GM18511 (cell line): Measurements from ENCODE around the gene SNX5.

Experiments used
- ATAC-seq: cut with Tn5 transposase; IDR thresholded peaks from one replicate; pipeline ENCODE4 v1.9.1; 2021; ENCODE audit warnings: mild to moderate bottlenecking, moderate library complexity; ENCODE audit not compliant: unreplicated experiment

The SNX5 gene

GRCh38 chr20:17941087-17941825, 27.3 kb downstream of the SNX5 start:
- no peak for ATAC-seq

GRCh38 chr20:17940224-17940971, 28.2 kb downstream of the SNX5 start:
- no peak for ATAC-seq

DNA sequence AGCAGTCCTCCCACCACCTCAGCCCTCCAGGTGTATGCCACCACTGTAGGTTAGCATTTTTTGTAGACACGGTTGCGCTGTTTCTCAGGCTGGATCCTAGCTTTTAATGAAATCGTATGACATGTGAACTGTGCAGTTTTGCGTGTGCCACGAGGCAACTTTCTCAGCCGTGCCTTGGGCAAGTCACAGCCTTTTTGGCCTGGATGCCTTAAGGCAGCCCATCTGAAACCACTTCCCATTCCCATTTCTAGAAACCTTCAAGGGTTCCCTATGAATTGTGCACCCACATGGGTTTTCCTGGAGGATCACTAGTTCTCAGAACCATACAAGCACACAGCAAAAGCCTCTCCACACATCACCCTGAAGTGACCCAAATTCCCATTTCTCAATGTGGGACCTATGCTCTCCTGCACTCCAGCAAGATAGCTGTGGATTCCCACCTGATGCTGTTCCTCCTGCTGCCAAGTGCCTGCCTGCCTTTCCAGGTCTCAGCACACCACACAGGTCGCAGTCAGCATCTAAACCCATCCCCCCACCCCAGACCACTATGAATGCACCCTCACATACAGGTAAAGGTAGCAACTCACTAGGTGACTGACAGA, 28.9 kb downstream of the SNX5 start:
- ATAC-seq: peak; percentile 5

GRCh38 chr20:17938871-17939619, 29.5 kb downstream of the SNX5 start:
- ATAC-seq: peak; percentile 78

GRCh38 chr20:17936761-17937732, 31.5 kb downstream of the SNX5 start:
- no peak for ATAC-seq

GRCh38 chr20:17936286-17936760, 32.3 kb downstream of the SNX5 start:
- ATAC-seq: no peak

DNA sequence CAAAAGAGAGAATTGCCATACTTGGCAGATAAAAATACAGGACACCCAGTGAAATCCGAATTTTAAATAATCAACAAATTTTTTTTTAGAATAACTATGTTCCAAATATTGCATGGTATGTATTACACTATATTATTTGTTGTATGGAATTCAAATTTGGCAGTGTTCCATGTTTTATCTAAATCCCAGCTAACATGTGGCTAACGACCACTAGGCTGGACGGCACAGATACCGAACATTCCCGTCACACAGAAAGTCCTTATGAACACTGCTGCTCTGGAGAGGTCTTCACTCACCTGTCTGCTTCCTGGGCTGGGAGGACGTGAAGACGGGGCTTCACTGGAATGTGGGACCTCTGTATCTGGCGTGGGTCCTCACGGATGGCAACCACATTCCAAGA, 32.8 kb downstream of the SNX5 start:
- no peak for ATAC-seq

DNA sequence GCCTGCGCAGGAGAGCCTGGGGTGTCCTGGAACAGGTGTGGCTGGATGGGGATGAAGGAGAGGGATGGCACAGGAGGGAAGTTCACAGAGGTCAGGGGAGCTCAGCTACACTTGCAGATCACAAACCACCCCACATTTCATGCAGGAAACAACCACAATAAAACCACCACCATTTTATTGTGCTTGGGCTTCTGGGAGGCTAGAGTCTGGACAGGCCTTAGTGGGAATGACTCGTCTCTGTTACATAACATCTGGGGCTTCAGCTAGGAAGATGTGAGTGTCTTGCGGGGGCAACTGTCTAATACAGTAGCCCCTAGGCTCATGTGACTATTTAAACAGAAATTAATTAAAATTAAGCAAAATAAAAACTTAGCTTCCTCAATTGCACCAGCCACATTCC, 33.4 kb downstream of the SNX5 start:
- ATAC-seq: no peak

GRCh38 chr20:17934141-17934862, 34.3 kb downstream of the SNX5 start:
- ATAC-seq: no peak

- no peak for ATAC-seq
Measured at GRCh38 chr20:17933711-17934110, 34.9 kb downstream of the SNX5 start.

- ATAC-seq: no peak
Measured at GRCh38 chr20:17933121-17933520, 35.5 kb downstream of the SNX5 start.

DNA sequence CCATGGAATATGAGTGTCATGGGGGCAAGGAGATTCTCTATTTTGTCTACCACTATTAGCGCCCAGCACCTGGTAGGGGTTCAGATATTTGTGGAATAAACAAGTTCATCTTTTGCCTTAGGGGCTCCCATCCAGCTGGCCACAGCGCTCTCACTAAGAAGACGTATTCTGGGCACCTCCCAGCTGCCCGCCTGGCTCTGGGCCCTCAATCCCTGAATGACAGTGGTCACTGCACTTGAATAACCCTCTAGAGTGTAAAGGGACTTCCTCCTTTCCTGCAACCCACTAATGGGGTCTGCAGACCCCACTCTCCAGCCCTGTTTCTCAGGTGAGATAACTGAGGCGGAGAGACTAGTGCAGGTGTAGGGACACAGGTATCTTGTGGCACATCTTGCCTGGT, 36.2 kb downstream of the SNX5 start:
- no peak for ATAC-seq

- ATAC-seq: no peak
Measured at GRCh38 chr20:17931513-17931912, 37.1 kb downstream of the SNX5 start.

GRCh38 chr20:17928633-17929311, 39.8 kb downstream of the SNX5 start:
- ATAC-seq: no peak

DNA sequence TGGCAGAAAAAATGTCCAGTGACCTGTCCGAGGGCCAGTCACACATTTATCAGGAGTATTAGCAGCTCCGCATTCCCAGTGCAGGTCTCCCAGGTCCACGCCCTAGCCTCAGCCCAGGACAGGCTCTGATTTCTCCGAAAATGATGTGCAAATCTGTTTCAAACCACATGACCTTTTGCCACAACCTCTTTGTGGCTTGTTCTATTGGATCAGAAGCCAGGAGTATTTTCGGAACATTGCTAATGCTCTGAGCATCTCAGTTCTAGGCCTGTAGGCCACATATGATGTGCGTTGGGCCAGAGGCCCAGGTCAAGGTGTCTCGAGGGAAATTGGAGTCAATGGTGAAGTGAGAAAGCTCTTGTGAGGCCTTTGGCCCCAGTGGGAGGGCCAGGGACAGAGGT, 40.4 kb downstream of the SNX5 start:
- no peak for ATAC-seq

- ATAC-seq: no peak
Measured at GRCh38 chr20:17925940-17926300, 42.7 kb downstream of the SNX5 start.

- no peak for ATAC-seq
Measured at GRCh38 chr20:17925141-17925939, 43.3 kb downstream of the SNX5 start.

GRCh38 chr20:17921774-17922173, 46.8 kb downstream of the SNX5 start:
- no peak for ATAC-seq
